GM19372 (cell line): ENCODE measurements around the gene TIGD2.

ENCODE experiments used
- ATAC-seq: cut with Tn5 transposase; IDR thresholded peaks from one replicate; pipeline ENCODE4 v1.9.1; 2021; ENCODE audit warnings: mild to moderate bottlenecking, low read depth, moderate library complexity; ENCODE audit not compliant: unreplicated experiment

Gene TIGD2

DNA sequence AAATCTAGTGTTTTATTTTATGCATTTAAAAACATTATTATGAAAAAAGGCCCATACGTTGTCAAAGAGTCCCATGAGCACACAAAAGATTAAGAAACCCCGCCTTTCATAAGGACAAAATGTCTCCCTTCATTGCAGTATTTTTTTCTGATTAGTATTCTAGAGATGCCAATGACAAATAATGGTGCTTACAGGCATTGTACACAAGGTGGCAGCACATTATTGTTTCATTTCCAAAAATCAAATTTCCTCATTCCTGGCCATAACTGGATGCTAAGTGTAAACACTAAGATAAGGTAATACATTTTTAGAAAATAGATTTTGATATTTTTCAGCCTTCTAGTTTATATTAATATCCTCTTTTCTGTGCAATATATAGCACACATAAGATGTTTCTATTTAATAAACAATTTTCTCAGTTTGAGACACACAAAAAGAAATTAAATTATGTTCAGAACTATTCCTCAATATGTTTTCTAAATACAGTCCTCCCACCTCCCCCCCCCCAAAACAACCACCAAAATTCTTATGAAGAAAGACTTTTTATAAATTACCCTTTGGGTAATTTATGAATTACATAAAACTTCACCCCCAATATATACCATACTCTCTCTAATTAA is 47.7 kb downstream of the TIGD2 start:
- peak; percentile 68 for ATAC-seq

DNA sequence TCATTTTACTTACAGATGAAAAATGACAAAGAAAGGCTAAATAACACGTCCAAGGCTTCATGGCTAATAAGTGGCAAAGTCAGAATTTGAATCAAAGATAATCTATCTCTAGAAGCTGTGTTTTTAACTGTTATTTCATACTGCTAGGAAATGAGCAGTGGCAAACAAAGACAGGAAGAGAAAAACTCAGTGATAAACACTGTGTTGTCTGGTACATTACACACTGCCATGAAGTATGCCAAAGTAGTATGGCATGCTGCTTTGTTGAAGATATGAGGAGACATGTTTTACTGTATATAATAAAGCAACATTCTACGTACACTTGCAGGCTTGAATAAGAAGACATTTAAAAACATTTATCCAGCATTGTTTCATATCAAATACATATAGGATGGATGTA is 49.5 kb downstream of the TIGD2 start:
- ATAC-seq: no peak

DNA sequence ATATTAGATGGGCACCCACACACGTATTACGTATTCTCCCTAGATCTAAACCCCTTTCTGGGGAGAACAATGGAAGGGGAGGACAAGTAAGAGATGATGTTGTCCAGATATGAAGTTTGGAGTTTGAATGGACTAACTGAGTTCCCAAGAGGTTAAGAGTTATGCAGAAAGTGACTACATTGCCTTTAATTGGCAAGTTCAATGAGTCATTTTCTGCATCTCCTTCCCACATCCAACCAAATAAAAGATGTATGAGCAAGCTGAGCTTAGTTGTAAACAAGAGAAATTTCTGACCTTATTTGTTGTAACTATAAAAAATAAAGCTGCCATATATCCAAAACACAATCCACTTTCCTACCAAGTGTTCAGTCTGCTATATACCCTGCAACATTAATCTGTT is 50.5 kb downstream of the TIGD2 start:
- no peak for ATAC-seq

GRCh38 chr4:89162496-89162895 is 51.2 kb downstream of the TIGD2 start:
- ATAC-seq: no peak

DNA sequence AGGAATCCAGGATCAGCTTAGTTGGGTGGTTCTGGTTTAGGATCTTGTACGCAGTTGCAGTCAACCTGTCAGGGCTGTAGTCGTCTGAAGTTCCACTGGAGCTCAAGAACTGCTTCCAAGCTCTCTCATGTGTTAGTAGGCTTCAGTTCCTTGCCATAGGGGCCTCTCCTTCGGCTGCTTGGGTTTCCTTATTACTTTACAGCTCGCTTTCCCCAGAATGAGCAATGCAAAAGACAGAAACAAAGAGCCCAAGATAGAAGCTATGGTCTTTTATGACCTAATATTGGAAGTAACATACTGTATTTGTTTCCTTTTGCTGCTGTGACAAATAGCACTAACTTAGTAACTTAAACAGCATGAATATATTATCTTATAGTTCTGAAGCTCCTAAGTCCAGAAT is 51.7 kb downstream of the TIGD2 start:
- ATAC-seq: no peak

DNA sequence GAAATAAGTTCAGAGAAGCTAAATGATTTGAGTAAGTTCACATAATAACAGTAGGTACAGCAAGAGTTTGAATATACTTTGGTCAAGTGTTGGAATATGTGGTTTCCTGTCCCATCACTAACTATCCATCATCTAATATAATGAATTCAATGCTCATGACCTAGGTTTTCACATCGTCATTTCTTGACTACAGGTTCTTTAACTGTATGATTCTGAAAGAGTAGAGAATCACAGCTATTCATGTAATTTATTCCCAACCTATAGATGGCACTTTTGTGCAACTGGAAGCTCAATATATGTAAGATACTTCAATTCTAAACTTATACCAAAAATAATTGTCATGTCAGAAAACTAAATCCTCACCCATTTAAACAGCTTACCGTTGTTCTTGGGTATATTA is 53.1 kb downstream of the TIGD2 start:
- ATAC-seq: no peak
